IPS-NIHi7 (cell line): Measurements from ENCODE around the gene C1orf56.
A peak's percentile ranks its signal among the peaks of the same experiment; 100 is the strongest.
"Not testable (repeated sequence)": the region's sequence is repeated elsewhere in the genome, so short reads cannot be mapped to it uniquely, and the experiment has no call there.

Experiments used
- DNase-seq: peaks from one replicate; pipeline ENCODE4 v3.0.0; 2012; ENCODE audit warnings: mixed read lengths; ENCODE audit errors: extremely low spot score

The C1orf56 gene

DNA sequence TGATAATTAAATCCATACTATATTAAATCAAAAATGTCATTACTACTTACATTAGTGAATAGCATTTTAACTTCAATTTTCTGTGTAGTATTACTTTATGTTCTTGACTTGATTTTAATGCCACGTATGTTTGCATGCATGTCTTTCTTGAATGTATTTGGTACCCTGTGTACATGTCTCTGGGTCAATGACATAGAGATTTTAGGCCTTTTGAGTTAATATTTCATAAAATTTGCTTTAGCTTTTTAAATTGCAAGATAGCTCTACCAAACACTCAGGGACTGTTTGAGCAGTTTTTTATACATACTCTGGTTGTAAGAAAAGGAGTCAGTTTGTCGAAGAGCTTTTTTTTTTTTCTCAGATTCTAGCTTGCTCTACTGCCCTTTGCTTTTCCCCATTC lies 14.2 kb downstream of the C1orf56 start:
- no peak for DNase-seq

DNA sequence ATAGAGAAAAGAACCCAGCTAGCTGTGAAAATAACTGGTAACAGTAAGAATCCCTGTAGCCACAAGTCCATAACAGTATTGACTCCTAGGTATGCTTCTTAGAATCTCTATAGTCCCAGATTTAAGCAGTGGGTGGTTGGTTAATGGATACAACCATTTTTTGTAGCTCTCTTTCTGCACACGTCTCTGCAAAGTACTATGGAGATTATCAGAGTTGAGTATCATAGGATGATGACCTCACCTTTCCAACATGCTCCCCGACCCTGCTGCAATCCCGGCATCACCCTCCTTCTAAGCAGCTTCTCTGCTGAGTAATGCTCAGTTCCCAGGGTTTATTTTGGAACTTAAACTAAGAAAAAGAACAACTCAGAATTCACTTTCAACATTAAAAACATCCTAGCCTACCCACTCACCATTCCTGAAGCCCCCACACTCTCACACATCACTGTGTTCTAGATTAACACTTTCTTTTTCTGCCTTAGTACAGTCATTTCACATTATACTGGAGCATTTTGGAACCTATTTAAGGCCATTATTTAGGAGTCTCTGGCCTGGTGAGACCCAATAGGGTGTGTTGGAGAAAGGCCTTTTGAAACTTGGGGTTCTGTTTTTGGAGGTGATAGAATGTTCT lies 15.3 kb downstream of the C1orf56 start:
- no peak for DNase-seq

DNA sequence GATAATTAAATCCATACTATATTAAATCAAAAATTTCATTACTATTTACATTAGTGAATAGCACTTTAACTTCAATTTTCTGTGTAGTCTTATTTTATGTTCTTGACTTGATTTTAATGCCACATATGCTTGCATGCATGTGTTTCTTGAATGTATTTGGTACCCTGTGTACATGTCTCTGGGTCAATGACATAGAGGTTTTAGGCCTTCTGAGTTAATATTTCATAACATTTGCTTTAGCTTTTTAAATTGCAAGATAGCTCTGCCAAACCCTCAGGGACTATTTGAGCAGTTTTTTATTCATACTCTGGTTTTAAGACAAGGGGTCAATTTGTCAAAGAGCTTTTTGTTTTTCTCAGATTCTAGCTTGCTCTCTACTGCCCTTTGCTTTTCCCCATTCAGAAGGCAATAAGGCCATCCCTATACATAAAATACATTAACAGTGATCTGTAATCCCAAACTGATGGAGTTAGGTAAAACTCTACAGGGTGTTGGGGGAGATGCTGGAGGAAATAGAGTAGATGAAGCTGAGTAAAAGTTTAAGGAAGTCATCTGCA lies 17.6 kb downstream of the C1orf56 start:
- no peak for DNase-seq

DNA sequence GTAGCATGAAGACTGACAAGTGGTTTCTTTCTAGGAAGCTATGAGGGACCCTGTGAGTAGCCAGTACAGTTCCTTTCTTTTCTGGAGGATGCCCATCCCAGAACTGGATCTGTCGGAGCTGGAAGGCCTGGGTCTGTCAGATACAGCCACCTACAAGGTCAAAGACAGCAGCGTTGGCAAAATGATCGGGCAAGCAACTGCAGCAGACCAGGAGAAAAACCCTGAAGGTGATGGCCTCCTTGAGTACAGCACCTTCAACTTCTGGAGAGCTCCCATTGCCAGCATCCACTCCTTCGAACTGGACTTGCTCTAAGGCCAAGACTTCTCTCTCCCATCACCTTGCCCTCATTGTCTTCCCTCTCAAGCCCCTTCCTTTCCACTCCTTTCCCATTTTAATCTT lies 19.6 kb downstream of the C1orf56 start:
- no peak for DNase-seq

DNA sequence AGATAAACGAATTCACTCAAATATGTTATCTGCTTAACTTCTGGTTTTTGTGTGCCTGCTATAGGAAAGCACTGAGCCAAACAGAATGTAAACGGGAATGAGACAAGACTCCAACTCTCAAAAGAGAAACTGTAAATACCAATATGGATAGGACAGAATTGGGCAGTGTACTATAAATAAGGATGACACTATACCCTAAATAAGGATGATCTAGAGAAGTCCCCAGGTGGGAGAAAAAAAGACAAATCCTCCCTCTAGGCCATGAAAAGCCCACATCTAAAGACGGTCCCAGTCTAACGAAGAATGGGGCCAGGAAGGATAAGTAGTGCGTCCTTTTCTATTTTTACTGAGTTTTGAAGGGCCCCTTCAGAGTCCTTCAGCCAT lies 21.5 kb downstream of the C1orf56 start:
- DNase-seq: no peak

DNA sequence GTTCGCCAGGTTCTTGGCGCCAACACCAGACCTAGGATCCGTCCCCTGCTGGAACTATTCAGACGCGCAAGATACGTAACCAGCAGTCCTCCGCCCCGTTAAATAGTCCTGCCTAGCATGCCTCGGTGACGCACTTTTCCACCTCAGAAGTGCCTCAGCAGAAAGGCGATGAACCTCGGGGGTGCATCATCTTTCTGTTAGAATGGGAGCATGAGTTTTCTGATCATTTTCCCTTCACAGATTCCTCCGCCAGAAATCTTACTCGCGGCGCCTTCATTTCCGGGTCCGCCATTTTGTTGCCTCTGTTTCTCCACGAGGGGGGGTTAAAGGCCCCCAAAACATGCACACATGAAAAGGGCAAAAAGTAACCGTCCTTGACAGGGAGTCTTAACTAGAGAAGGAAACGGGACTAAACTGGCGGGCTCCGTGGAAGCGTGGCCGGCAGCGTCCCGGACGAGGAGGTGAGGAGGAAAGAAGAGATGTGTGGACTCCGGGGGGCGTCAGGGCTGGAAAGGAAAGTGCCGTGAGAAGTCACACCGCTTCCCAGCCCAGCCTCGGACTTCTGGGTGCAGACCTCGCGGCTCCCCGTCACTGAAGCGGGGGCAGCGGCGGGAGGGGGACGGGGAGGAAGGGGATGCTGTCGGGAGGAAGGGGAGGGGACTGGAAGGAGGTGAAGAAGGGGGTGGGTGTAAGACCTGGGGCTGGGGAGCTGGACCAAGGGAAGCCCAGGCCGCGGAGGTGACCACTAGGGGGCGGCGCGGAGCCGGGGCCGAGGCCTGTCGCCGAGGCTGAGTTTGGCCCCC lies 23.1 kb downstream of the C1orf56 start, which contains the start of gene GABPB2:
GABPB2 (plus strand) TSS at position 288 of the 803 bp plus-strand sequence. CDS start 17,429 bp downstream, outside the sequence.
- peak; percentile 94 for DNase-seq

DNA sequence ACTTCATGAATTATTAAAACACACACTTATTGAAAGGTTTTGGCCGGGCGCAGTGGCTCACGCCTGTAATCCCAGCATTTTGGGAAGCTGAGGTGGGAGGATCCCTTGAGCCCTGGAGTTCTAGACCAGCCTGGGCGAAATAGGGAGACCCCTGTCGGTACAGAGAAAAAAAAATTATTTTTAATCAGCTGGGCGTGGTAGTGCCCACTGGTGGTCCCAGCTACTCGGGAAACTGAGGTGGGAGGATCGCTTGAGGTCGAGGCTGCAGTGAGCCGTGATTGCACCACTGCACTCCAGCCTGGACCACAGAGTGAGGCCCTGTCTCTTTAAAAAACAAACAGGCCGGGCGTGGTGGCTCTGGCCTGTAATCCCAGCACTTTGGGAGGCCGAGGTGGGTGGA lies 24.7 kb downstream of the C1orf56 start:
- no peak for DNase-seq

DNA sequence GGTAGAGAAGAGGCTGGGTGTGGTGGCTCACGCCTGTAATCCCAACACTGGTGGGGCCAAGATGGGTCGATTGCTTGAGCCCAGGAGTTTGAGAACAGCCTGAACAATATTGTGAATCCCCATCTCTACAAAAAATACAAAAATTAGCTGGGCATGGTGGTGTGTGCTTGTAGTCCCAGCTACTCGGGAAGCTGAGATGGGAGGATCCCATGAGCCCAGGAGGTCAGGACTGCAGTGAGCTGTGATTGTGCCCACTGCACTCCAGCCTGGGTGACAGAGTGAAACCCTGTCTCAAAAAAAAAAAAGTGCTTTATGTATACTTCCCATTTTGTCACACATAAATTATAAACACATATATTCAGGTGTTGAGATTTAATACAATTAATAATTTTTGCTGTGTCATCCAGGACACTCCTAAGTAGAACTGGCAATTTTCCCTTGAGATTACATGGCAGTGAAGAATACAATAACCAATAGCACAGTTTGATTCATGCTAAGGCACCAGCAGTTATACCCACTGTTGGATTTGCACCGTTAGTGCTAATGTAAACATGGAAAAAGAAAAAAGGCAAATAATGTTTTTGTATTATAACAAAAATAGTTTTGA lies 38.5 kb downstream of the C1orf56 start:
- DNase-seq: no peak

DNA sequence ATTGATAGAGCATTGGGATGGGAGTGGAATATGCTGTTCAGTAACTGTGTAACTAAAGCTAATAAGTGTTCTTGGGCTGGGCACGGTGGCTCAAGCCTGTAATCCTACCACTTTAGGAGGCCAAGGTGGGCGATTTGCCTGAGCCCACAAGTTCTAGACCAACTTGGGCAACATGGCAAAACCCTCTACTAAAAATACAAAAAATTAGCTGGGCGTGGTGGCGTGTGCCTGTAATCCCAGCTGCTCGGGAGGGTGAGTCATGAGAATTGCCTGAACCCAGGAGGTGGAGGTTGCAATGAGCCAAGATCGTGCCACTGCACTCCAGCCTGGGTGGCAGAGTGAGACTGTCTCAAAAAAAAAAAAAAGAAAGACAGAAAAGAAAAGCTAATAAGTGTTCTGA lies 49.9 kb downstream of the C1orf56 start:
- not testable (repeated sequence) for DNase-seq

DNA sequence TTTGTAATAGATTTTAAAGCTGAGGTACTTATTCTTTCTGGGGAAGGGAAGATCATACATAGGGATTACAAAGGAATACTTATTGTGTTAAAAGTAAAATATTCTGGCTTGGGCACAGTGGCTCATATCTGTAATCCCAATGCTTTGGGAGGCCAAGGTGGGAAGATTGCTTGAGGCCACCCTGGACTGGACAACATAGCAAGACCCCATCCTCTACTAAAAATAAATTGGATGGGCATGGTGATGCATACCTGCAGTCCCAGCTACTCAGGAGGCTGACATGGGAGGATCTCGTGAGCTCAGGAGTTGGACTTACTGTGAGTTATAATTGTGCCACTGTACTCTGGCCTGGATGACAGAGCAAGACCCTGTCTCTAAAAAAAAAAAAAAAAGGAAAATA lies 50.6 kb downstream of the C1orf56 start:
- DNase-seq: no peak
